Panc1 (cell line): ENCODE results near the gene SOX18. TPM values are rescaled to one million over a fixed set of nuclear protein-coding genes. Genes with fewer than 3 reads are reported as not detected.
"Not testable (repeated sequence)": the region's sequence is repeated elsewhere in the genome, so short reads cannot be mapped to it uniquely, and the experiment has no call there.

Experiments used
- ATAC-seq: fragments of 200-7000 bp; cut with Tn5 transposase; 2 replicates; pipeline ENCODE4 v1.9.1; 2020; ENCODE audit warnings: mild to moderate bottlenecking, moderate library complexity
- BruUV-seq: library from RNA; stranded (reverse); fragments of 400-500 nt; replicated peaks from 2 replicates; lab custom pipeline; 2021; lab: Mats Ljungman, UMichigan
- CTCF ChIA-PET: fragments of 300-600 bp; sonication (Branson Sonifier 250); formaldehyde crosslinking; loops from one replicate; lab custom pipeline; 2022; ENCODE audit warnings: antibody characterized with exemption; lab: Charles Lee
- POLR2A ChIA-PET: fragments of 300-600 bp; sonication (Branson Sonifier 250); formaldehyde crosslinking; loops from one replicate; lab custom pipeline; 2022; ENCODE audit warnings: antibody characterized with exemption; lab: Charles Lee
- DNase-seq: peaks from one replicate; pipeline ENCODE4 v3.0.0-alpha.2; 2010; ENCODE audit warnings: low read depth, low spot score
- H3K27ac ChIP-seq: 2 replicates; pipeline ENCODE4 v1.5.1; 2011; ENCODE audit warnings: mild to moderate bottlenecking, low read length, inconsistent platforms
- H3K27me3 ChIP-seq: fragments of 200-500 bp; sonication (Bioruptor generic); 2 replicates; pipeline ENCODE4 v1.6.0; 2014; ENCODE audit warnings: low read length, inconsistent platforms; ENCODE audit not compliant: control insufficient read depth, insufficient read depth
- H3K36me3 ChIP-seq: fragments of 200-500 bp; sonication (Bioruptor generic); 2 replicates; pipeline ENCODE4 v1.5.1; 2014; ENCODE audit warnings: inconsistent platforms, mild to moderate bottlenecking, low read length, moderate library complexity; ENCODE audit not compliant: control insufficient read depth, insufficient read depth
- H3K4me1 ChIP-seq: 2 replicates; pipeline ENCODE4 v1.5.1; 2011; ENCODE audit warnings: inconsistent platforms, mild to moderate bottlenecking, low read length, moderate library complexity; ENCODE audit not compliant: control insufficient read depth, insufficient read depth
- H3K4me3 ChIP-seq, 2 experiments: 2 replicates each; pipeline ENCODE4 v1.5.1; 2011 to 2012; ENCODE audit warnings: low read depth in 2 of 2, low read length in 2 of 2, mild to moderate bottlenecking in 2 of 2, inconsistent platforms in 1 of 2, moderate library complexity in 1 of 2
- H3K9me3 ChIP-seq: fragments of 200-500 bp; sonication (Bioruptor generic); 2 replicates; pipeline ENCODE4 v1.5.1; 2014; ENCODE audit warnings: low read depth, mild to moderate bottlenecking, inconsistent platforms, low read length, moderate library complexity; ENCODE audit not compliant: control insufficient read depth, insufficient read depth
- CTCF ChIP-seq: fragments of 450-650 bp; IDR thresholded peaks from 2 replicates; pipeline ENCODE4 v1.5.1; 2017; ENCODE audit warnings: mild to moderate bottlenecking
- POLR2AphosphoS5 ChIP-seq: IDR thresholded peaks from 2 replicates; pipeline ENCODE4 v1.6.1; 2012; ENCODE audit warnings: mild to moderate bottlenecking, low read depth, low read length, moderate library complexity
- REST ChIP-seq, 2 experiments: IDR thresholded peaks; 2 replicates each; pipeline ENCODE4 v1.6.1; 2011 to 2012; ENCODE audit warnings: low read depth in 2 of 2, control low read depth in 1 of 2, low read length in 1 of 2, mild to moderate bottlenecking in 1 of 2, moderate library complexity in 1 of 2; ENCODE audit not compliant: insufficient read depth in 1 of 2
- SIN3A ChIP-seq: IDR thresholded peaks from 2 replicates; pipeline ENCODE4 v1.6.1; 2012; ENCODE audit warnings: low read depth, mild to moderate bottlenecking, low read length, moderate library complexity, borderline replicate concordance; ENCODE audit not compliant: insufficient read depth
- TCF7L2 ChIP-seq: IDR thresholded peaks from 2 replicates; pipeline ENCODE4 v1.6.1; 2011; ENCODE audit warnings: mild to moderate bottlenecking, low read depth, low read length, inconsistent platforms
- in situ Hi-C: cut with HindIII; loops from 2 replicates; pipeline ENCODE4 v1.10.0; 2016; ENCODE audit warnings: low sequenced_read_pairs, low pct_unique_long_range_greater_than_20kb
- intact Hi-C: fragments of 100-400 bp; cut with micrococcal nuclease; formaldehyde crosslinking; loops from one replicate; pipeline ENCODE4 v1.10.0; 2022; ENCODE audit not compliant: unreplicated experiment
- total RNA-seq: library from RNA; stranded (reverse); gene quantifications from one replicate; pipeline ENCODE4 v1.2.1, GENCODE V29; 2021; ENCODE audit not compliant: unreplicated experiment

The SOX18 gene
- total RNA-seq, 1 experiment from 2014 or later: 18.7 TPM

GRCh38 chr20:64091340-64091739, 41.9 kb upstream of the SOX18 start:
- ATAC-seq (no peak), DNase-seq (no peak)
- intact Hi-C loops: no loop called here
- TF ChIP-seq TCF7L2 (no peak), REST (IDR thresholded peaks at IDR 0.05; ENCODE audit: insufficient read depth in 1 of 2, low read depth in 2 of 2, low read length in 1 of 2) (no peak), CTCF (no peak), POLR2AphosphoS5 (no peak), SIN3A (no peak)
- Histone ChIP-seq H3K27ac (no peak overlapping the region), H3K4me3 (no peak overlapping the region), H3K4me1 (no peaks in the 10 kb centered on the region), H3K36me3 (no peaks in the 10 kb centered on the region), H3K9me3 (no peaks in the 10 kb centered on the region), H3K27me3 (no peaks in the 10 kb centered on the region)
- in situ Hi-C loops: no loop called here
- CTCF ChIA-PET: no interaction called here
- no TSS peak for BruUV-seq
- POLR2A ChIA-PET: interaction anchor here (0.7 kb wide), 1 partner anchor 10 kb away, joined by 3 read pairs; no protein-coding TSS in a partner anchor

GRCh38 chr20:64090165-64090564, 40.7 kb upstream of the SOX18 start:
- Histone ChIP-seq H3K4me1 (no peaks in the 10 kb centered on the region), H3K27ac (no peak overlapping the region), H3K36me3 (no peaks in the 10 kb centered on the region), H3K27me3 (no peaks in the 10 kb centered on the region), H3K4me3 (no peak overlapping the region), H3K9me3 (no peaks in the 10 kb centered on the region)
- no peak for DNase-seq
- 0 out of 2 replicates have a peak, but pooled peaks have one; percentile 5 for ATAC-seq
- POLR2A ChIA-PET: no interaction called here
- in situ Hi-C loops: no loop called here
- no TSS peak for BruUV-seq
- intact Hi-C loops: no loop called here
- TF ChIP-seq POLR2AphosphoS5: no peak
- TF ChIP-seq REST (IDR thresholded peaks at IDR 0.05; ENCODE audit: insufficient read depth in 1 of 2, low read depth in 2 of 2, low read length in 1 of 2): no peak
- CTCF ChIA-PET: no interaction called here

GRCh38 chr20:64088586-64088985, 39.1 kb upstream of the SOX18 start:
- POLR2A ChIA-PET, H3K9me3 ChIP-seq, H3K27ac ChIP-seq, ATAC-seq, H3K36me3 ChIP-seq, in situ Hi-C loops, BruUV-seq, intact Hi-C loops, H3K27me3 ChIP-seq, H3K4me3 ChIP-seq, H3K4me1 ChIP-seq, CTCF ChIA-PET, DNase-seq: not testable (repeated sequence)

GRCh38 chr20:64087226-64087825, 37.9 kb upstream of the SOX18 start:
- H3K27me3 ChIP-seq, ATAC-seq, DNase-seq, H3K4me3 ChIP-seq, intact Hi-C loops, POLR2A ChIA-PET, H3K27ac ChIP-seq, in situ Hi-C loops, H3K36me3 ChIP-seq, H3K4me1 ChIP-seq, BruUV-seq, H3K9me3 ChIP-seq: not testable (repeated sequence)
- CTCF ChIA-PET: interaction anchor here (1.1 kb wide), 1 partner anchor 15 kb away, joined by 3 read pairs; no protein-coding TSS in a partner anchor
